A549 (cell line): ENCODE data around the gene SLC30A7. TPM values are rescaled to one million over a fixed set of nuclear protein-coding genes. Genes with fewer than 3 reads are reported as not detected.
A peak's percentile ranks its signal among the peaks of the same experiment; 100 is the strongest.

ENCODE experiments used
- ATAC-seq, 2 experiments: fragments of 200-7000 bp in 1 of 2; fragments of >200 bp in 1 of 2; cut with Nextera tagmentation in 1 of 2; cut with Tn5 transposase in 1 of 2; 3 replicates each; pipeline versions ENCODE4 v1.8.0 to v1.9.1; 2018 to 2020; ENCODE audit warnings: mild to moderate bottlenecking in 1 of 2, moderate library complexity in 1 of 2
- CTCF ChIA-PET: fragments of 300-600 bp; sonication (Branson Sonifier 250); formaldehyde crosslinking; extraction: SDS; loops from one replicate; lab custom pipeline; 2021; ENCODE audit warnings: antibody characterized with exemption, inconsistent platforms; lab: Yijun Ruan, JAX
- POLR2A ChIA-PET: fragments of 350-600 bp; formaldehyde crosslinking; extraction: SDS; loops from one replicate; lab custom pipeline; 2021; ENCODE audit warnings: antibody characterized with exemption, inconsistent platforms; lab: Yijun Ruan, JAX
- DNase-seq, 2 experiments: peaks; one replicate each; pipeline versions ENCODE4 v3.0.0 to v3.0.0-alpha.2; 2011 to 2016; ENCODE audit warnings: low read depth in 1 of 2, low spot score in 1 of 2
- FAIRE-seq: peaks from 2 replicates; lab custom pipeline; 2011; peaks lifted over from hg19 to GRCh38; lab: Jason Lieb, UNC
- H3K27ac ChIP-seq, 2 experiments: fragments of >200 bp; sonication (Bioruptor Twin); formaldehyde crosslinking; 3 replicates each; pipeline ENCODE4 v1.5.1; 2016 to 2017
- H3K4me1 ChIP-seq: fragments of >200 bp; sonication (Bioruptor Twin); formaldehyde crosslinking; 3 replicates; pipeline ENCODE4 v1.6.1; 2016
- H3K4me2 ChIP-seq: fragments of >200 bp; sonication (Bioruptor Twin); formaldehyde crosslinking; 3 replicates; pipeline ENCODE4 v1.6.1; 2016
- H3K4me3 ChIP-seq: fragments of >200 bp; sonication (Bioruptor Twin); formaldehyde crosslinking; 3 replicates; pipeline ENCODE4 v1.5.1; 2016
- H3K9me3 ChIP-seq: fragments of >200 bp; sonication (Bioruptor Twin); formaldehyde crosslinking; 3 replicates; pipeline ENCODE4 v1.6.1; 2016
- ATOH8 ChIP-seq: fragments of 250-450 bp; sonication (Bioruptor Pico); IDR thresholded peaks from 2 replicates; pipeline ENCODE4 v1.5.0; 2020; ENCODE audit warnings: low read depth, mild to moderate bottlenecking, moderate library complexity
- CHD2 ChIP-seq: fragments of 150-350 bp; IDR thresholded peaks from 2 replicates; pipeline ENCODE4 v1.6.1; 2014; ENCODE audit warnings: low read length; ENCODE audit not compliant: partially characterized antibody
- CHD4 ChIP-seq: fragments of 200-600 bp; sonication (generic); IDR thresholded peaks from 2 replicates; pipeline ENCODE4 v1.6.1; 2016; ENCODE audit warnings: antibody characterized with exemption, mild to moderate bottlenecking, borderline replicate concordance
- EP300 ChIP-seq, 2 experiments: fragments of >200 bp; sonication (Bioruptor Twin); formaldehyde crosslinking; IDR thresholded peaks; 2 replicates in 1 of 2; 3 replicates in 1 of 2; pipeline ENCODE4 v1.6.1; 2016 to 2017
- ESRRA ChIP-seq: fragments of 150-350 bp; IDR thresholded peaks from 2 replicates; pipeline ENCODE4 v1.6.1; 2014; ENCODE audit warnings: mild to moderate bottlenecking, low read length, borderline replicate concordance
- FOXS1 ChIP-seq: fragments of 250-450 bp; sonication (Bioruptor Pico); IDR thresholded peaks from 2 replicates; pipeline ENCODE4 v1.5.0; 2020; ENCODE audit warnings: mild to moderate bottlenecking, moderate library complexity
- GATA3 ChIP-seq: IDR thresholded peaks from 2 replicates; pipeline ENCODE4 v1.6.1; 2012; ENCODE audit warnings: borderline replicate concordance
- HOXB13 ChIP-seq: fragments of 250-450 bp; sonication (Bioruptor Pico); IDR thresholded peaks from 2 replicates; pipeline ENCODE4 v1.5.0; 2020; ENCODE audit warnings: low read depth, mild to moderate bottlenecking, moderate library complexity
- JUN ChIP-seq, 2 experiments: fragments of >200 bp; sonication (Bioruptor Twin); formaldehyde crosslinking; IDR thresholded peaks; 2 replicates in 1 of 2; 3 replicates in 1 of 2; pipeline ENCODE4 v1.6.1; 2016 to 2017
- MYC ChIP-seq: IDR thresholded peaks from 2 replicates; pipeline ENCODE4 v1.6.1; 2012; ENCODE audit warnings: mild to moderate bottlenecking, inconsistent platforms, low read length, improper control_type of control experiment, borderline replicate concordance
- PHF8 ChIP-seq: fragments of 200-600 bp; sonication (generic); IDR thresholded peaks from 2 replicates; pipeline ENCODE4 v1.6.1; 2016; ENCODE audit warnings: low read depth, mild to moderate bottlenecking, antibody characterized with exemption, moderate library complexity, borderline replicate concordance
- POLR2A ChIP-seq: IDR thresholded peaks from 2 replicates; pipeline ENCODE4 v1.6.1; 2012; ENCODE audit warnings: mild to moderate bottlenecking, low read length
- POLR2AphosphoS2 ChIP-seq: conservative IDR thresholded peaks from 2 replicates; pipeline ENCODE4 v1.6.1; 2012; ENCODE audit warnings: low read length, improper control_type of control experiment, inconsistent platforms
- RAD21 ChIP-seq, 2 experiments: fragments of >200 bp in 1 of 2; sonication (Bioruptor Twin) in 1 of 2; formaldehyde crosslinking in 1 of 2; IDR thresholded peaks in 1 of 2; conservative IDR thresholded peaks in 1 of 2; 2 replicates in 1 of 2; 3 replicates in 1 of 2; pipeline ENCODE4 v1.6.1; 2012 to 2018; ENCODE audit warnings: inconsistent platforms in 1 of 2
- RARB ChIP-seq: fragments of 250-450 bp; sonication (Bioruptor Pico); IDR thresholded peaks from 2 replicates; pipeline ENCODE4 v1.8.0; 2021; ENCODE audit warnings: mild to moderate bottlenecking, moderate library complexity
- RFX5 ChIP-seq: fragments of 450-650 bp; IDR thresholded peaks from 2 replicates; pipeline ENCODE4 v1.7.1; 2014; ENCODE audit warnings: antibody characterized with exemption, mild to moderate bottlenecking, moderate library complexity
- SMC3 ChIP-seq: fragments of >200 bp; sonication (Bioruptor Twin); formaldehyde crosslinking; IDR thresholded peaks from 3 replicates; pipeline ENCODE4 v1.6.1; 2018; ENCODE audit warnings: inconsistent platforms
- SREBF2 ChIP-seq: fragments of 450-650 bp; IDR thresholded peaks from 2 replicates; pipeline ENCODE4 v1.6.1; 2014; ENCODE audit warnings: mild to moderate bottlenecking, moderate library complexity
- TFCP2L1 ChIP-seq: fragments of 250-450 bp; sonication (Bioruptor Pico); IDR thresholded peaks from 2 replicates; pipeline ENCODE4 v1.5.0; 2021; ENCODE audit warnings: mild to moderate bottlenecking
- ZNF302 ChIP-seq: fragments of 250-450 bp; sonication (Bioruptor Pico); IDR thresholded peaks from 2 replicates; pipeline ENCODE4 v1.9.0; 2021; ENCODE audit warnings: inconsistent platforms, mild to moderate bottlenecking, moderate library complexity
- WGBS: methylation state at CpG from one replicate; pipeline ENCODE4 v1.1.6; 2017; ENCODE audit errors: missing lambda C conversion rate; 5-methylcytosine and 5-hydroxymethylcytosine counted together
- polyA plus RNA-seq, 4 experiments: library from polyadenylated mRNA; depleted of rRNA in 3 of 4; stranded (reverse); fragments of >200 nt; fragmentation: RNase III in 1 of 4; extraction: RNeasy Plus Mini Kit Qiagen cat#74134 plus additional on column Dnase treatment in 1 of 4; gene quantifications; 2 replicates in 3 of 4; 3 replicates in 1 of 4; pipeline ENCODE4 v1.2.3, GENCODE V29; 2011 to 2017
- TF ChIP-seq, protein P1 (sequence below): fragments of >200 bp; sonication (Bioruptor Twin); formaldehyde crosslinking; IDR thresholded peaks from 2 replicates; pipeline ENCODE4 v1.6.1; 2016
- TF ChIP-seq, protein P2 (sequence below): fragments of >200 bp; sonication (Bioruptor Twin); formaldehyde crosslinking; IDR thresholded peaks from 3 replicates; pipeline ENCODE4 v1.5.1; 2016
- TF ChIP-seq, protein P3 (sequence below): fragments of 200-600 bp; sonication (generic); IDR thresholded peaks from 2 replicates; pipeline ENCODE4 v1.6.1; 2016; ENCODE audit warnings: antibody characterized with exemption, mild to moderate bottlenecking, moderate library complexity

Gene SLC30A7
- polyA plus RNA-seq, 2 of the 4 experiments (the other 2 are of a cell fraction) = 4.3 to 9.6 TPM

DNA sequence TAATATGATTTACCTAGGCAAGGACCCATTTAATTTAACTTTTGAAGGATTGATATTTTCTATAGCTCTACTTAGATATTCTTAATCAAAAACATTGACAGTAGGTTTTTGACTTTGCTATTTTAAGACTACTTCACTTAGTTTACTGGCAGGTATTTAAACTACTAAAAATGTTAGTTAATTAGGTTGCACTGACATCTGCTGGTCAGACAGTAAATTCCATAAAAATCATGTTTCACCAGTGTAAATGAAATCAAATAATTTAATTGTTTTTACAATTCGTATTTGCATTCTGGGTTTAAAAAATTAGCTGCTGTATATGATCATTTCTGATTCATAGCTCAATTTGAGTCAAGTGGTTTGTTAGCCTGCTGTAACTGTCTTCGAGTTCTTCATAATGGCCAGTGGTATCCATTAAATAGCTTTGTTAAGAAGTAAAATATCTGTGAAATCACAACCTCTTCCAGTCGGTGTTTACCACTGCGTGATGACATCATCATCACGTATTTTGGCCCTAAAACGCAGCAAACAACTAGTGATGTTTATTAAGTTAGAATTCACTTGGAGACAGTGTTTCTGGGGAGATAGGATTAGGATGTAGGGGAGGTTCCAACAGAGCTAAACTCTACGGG is 27.4 kb upstream of the SLC30A7 start:
- H3K9me3 ChIP-seq = no peaks in the 10 kb centered on the region
- TF ChIP-seq RAD21 (conservative IDR thresholded peaks at IDR 0.05 in 1 of 2, IDR thresholded peaks at IDR 0.05 in 1 of 2) (peak; percentile 65 to 79), ZNF302 (CRISPR knock-in tag) (no peak), SREBF2 (no peak), GATA3 (no peak), PHF8 (no peak), HOXB13 (CRISPR knock-in tag) (no peak), ATOH8 (CRISPR knock-in tag) (no peak), RARB (CRISPR knock-in tag) (no peak), CHD2 (no peak), SMC3 (peak; percentile 67), ESRRA (no peak), TFCP2L1 (CRISPR knock-in tag) (no peak), FOXS1 (CRISPR knock-in tag) (no peak), RFX5 (no peak), CHD4 (no peak), JUN (IDR thresholded peaks at IDR 0.05) (no peak)
- TF ChIP-seq, protein P1, sequence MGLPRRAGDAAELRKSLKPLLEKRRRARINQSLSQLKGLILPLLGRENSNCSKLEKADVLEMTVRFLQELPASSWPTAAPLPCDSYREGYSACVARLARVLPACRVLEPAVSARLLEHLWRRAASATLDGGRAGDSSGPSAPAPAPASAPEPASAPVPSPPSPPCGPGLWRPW = no peak
- TF ChIP-seq, protein P2, sequence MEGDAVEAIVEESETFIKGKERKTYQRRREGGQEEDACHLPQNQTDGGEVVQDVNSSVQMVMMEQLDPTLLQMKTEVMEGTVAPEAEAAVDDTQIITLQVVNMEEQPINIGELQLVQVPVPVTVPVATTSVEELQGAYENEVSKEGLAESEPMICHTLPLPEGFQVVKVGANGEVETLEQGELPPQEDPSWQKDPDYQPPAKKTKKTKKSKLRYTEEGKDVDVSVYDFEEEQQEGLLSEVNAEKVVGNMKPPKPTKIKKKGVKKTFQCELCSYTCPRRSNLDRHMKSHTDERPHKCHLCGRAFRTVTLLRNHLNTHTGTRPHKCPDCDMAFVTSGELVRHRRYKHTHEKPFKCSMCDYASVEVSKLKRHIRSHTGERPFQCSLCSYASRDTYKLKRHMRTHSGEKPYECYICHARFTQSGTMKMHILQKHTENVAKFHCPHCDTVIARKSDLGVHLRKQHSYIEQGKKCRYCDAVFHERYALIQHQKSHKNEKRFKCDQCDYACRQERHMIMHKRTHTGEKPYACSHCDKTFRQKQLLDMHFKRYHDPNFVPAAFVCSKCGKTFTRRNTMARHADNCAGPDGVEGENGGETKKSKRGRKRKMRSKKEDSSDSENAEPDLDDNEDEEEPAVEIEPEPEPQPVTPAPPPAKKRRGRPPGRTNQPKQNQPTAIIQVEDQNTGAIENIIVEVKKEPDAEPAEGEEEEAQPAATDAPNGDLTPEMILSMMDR = peak; percentile 73
- POLR2A ChIA-PET = no interaction called here
- DNase-seq = peak in 1 of 2 experiments; percentile 28
- peak in 1 of 2 experiments; percentile 50; a peak in 1 of 6 replicates for ATAC-seq
- no peak overlapping the region for H3K27ac ChIP-seq
- H3K4me2 ChIP-seq = peak overlapping the region; percentile 41
- 0 out of 3 replicates have a peak, but pooled peaks cover 3% of the 10 kb centered on the region for H3K4me1 ChIP-seq
- H3K4me3 ChIP-seq = no peak overlapping the region
- CTCF ChIA-PET = interaction anchor here (0.8 to 11.7 kb wide), 27 partner anchors 9 to 1066 kb away, joined by 3 to 138 read pairs (median 4); partner anchors contain the start of gene GPR88
- FAIRE-seq = no peak
- WGBS = 9% methylated on average over 7 of the region's 7 CpGs

GRCh38 chr1:100869996-100870395 is 25.9 kb upstream of the SLC30A7 start:
- no peak for FAIRE-seq
- no peak for ATAC-seq
- ChIA-PET POLR2A (interaction anchor here (1.3 kb wide), 1 partner anchor 25 kb away, joined by 4 read pairs; the partner anchor contains the start of gene EXTL2), CTCF (interaction anchor here (1.3 to 11.7 kb wide), 4 partner anchors 9 to 410 kb away, joined by 3 to 138 read pairs (median 20); no protein-coding TSS in a partner anchor)
- H3K27ac ChIP-seq = no peak overlapping the region
- TF ChIP-seq PHF8 (no peak), POLR2AphosphoS2 (no peak), CHD2 (no peak), MYC (no peak), HOXB13 (CRISPR knock-in tag) (no peak), EP300 (IDR thresholded peaks at IDR 0.05) (no peak), POLR2A (no peak)
- TF ChIP-seq, protein P3, sequence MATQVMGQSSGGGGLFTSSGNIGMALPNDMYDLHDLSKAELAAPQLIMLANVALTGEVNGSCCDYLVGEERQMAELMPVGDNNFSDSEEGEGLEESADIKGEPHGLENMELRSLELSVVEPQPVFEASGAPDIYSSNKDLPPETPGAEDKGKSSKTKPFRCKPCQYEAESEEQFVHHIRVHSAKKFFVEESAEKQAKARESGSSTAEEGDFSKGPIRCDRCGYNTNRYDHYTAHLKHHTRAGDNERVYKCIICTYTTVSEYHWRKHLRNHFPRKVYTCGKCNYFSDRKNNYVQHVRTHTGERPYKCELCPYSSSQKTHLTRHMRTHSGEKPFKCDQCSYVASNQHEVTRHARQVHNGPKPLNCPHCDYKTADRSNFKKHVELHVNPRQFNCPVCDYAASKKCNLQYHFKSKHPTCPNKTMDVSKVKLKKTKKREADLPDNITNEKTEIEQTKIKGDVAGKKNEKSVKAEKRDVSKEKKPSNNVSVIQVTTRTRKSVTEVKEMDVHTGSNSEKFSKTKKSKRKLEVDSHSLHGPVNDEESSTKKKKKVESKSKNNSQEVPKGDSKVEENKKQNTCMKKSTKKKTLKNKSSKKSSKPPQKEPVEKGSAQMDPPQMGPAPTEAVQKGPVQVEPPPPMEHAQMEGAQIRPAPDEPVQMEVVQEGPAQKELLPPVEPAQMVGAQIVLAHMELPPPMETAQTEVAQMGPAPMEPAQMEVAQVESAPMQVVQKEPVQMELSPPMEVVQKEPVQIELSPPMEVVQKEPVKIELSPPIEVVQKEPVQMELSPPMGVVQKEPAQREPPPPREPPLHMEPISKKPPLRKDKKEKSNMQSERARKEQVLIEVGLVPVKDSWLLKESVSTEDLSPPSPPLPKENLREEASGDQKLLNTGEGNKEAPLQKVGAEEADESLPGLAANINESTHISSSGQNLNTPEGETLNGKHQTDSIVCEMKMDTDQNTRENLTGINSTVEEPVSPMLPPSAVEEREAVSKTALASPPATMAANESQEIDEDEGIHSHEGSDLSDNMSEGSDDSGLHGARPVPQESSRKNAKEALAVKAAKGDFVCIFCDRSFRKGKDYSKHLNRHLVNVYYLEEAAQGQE = no peak
- H3K9me3 ChIP-seq = no peaks in the 10 kb centered on the region
- no peak overlapping the region for H3K4me2 ChIP-seq
- no peak for DNase-seq
- no peak overlapping the region for H3K4me3 ChIP-seq
- H3K4me1 ChIP-seq = 0 out of 3 replicates have a peak, but pooled peaks cover 3% of the 10 kb centered on the region
- WGBS = 72% methylated on average over 2 of the region's 2 CpGs
